Stomach (tissue), 4 donors: Measurements from ENCODE around the gene CERS2.

ENCODE experiments used
- EP300 ChIP-seq: sonication (generic); formaldehyde crosslinking; IDR thresholded peaks from one replicate; pipeline ENCODE4 v1.6.1; 2017; ENCODE audit warnings: antibody characterized with exemption
- POLR2A ChIP-seq, 4 donors: fragments of 450-650 bp; IDR thresholded peaks; one replicate each; pipeline ENCODE4 v1.6.1; 2016; ENCODE audit warnings: antibody characterized with exemption in 4 of 4, control low read depth in 2 of 4, mild to moderate bottlenecking in 1 of 4, moderate library complexity in 1 of 4
- POLR2AphosphoS5 ChIP-seq, 3 donors: sonication (generic); formaldehyde crosslinking; IDR thresholded peaks; one replicate each; pipeline ENCODE4 v1.6.1; 2016; ENCODE audit warnings: antibody characterized with exemption in 3 of 3
- TF ChIP-seq, protein P1 (sequence below), 7 experiments: fragments of 450-650 bp in 4 of 7; fragments of 200-600 bp in 3 of 7; sonication (generic) in 3 of 7; IDR thresholded peaks; one replicate each; pipeline ENCODE4 v1.5.1; 2016 to 2019; ENCODE audit warnings: antibody characterized with exemption in 7 of 7, control low read depth in 2 of 7, mild to moderate bottlenecking in 1 of 7

DNA sequence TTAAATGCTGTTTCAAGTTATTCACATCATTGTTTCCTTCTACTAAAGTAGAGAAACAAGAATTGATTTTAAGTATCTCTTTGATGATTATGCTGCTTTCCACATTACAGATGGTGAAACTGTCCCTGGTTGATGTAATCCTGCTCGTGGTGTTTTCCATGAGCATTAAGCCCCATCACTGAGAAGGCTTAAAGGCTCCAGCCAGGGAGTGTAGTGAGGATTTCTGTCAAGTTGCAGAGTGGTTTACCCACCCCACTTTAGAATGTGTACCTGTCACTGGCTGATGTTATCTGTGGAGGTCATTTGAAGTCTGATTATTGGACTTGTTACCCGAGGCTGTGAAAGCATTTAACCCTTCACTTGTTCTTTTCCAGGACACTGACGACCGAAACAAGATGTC, 12.9 kb downstream of the CERS2 start:
- TF ChIP-seq POLR2A (IDR thresholded peaks at IDR 0.05): no peak
- TF ChIP-seq, protein P1, sequence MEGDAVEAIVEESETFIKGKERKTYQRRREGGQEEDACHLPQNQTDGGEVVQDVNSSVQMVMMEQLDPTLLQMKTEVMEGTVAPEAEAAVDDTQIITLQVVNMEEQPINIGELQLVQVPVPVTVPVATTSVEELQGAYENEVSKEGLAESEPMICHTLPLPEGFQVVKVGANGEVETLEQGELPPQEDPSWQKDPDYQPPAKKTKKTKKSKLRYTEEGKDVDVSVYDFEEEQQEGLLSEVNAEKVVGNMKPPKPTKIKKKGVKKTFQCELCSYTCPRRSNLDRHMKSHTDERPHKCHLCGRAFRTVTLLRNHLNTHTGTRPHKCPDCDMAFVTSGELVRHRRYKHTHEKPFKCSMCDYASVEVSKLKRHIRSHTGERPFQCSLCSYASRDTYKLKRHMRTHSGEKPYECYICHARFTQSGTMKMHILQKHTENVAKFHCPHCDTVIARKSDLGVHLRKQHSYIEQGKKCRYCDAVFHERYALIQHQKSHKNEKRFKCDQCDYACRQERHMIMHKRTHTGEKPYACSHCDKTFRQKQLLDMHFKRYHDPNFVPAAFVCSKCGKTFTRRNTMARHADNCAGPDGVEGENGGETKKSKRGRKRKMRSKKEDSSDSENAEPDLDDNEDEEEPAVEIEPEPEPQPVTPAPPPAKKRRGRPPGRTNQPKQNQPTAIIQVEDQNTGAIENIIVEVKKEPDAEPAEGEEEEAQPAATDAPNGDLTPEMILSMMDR (IDR thresholded peaks at IDR 0.05): no peak
- TF ChIP-seq POLR2AphosphoS5 (IDR thresholded peaks at IDR 0.05): no peak
- TF ChIP-seq EP300: no peak
